HG03457 (cell line): Measurements from ENCODE around the gene GCM1.
"Not testable (repeated sequence)": the region's sequence is repeated elsewhere in the genome, so short reads cannot be mapped to it uniquely, and the experiment has no call there.

Experiments
- ATAC-seq: cut with Tn5 transposase; IDR thresholded peaks from one replicate; pipeline ENCODE4 v1.9.1; 2021; ENCODE audit warnings: moderate number of reproducible peaks; ENCODE audit not compliant: unreplicated experiment

Gene GCM1, protein sequence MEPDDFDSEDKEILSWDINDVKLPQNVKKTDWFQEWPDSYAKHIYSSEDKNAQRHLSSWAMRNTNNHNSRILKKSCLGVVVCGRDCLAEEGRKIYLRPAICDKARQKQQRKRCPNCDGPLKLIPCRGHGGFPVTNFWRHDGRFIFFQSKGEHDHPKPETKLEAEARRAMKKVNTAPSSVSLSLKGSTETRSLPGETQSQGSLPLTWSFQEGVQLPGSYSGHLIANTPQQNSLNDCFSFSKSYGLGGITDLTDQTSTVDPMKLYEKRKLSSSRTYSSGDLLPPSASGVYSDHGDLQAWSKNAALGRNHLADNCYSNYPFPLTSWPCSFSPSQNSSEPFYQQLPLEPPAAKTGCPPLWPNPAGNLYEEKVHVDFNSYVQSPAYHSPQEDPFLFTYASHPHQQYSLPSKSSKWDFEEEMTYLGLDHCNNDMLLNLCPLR

DNA sequence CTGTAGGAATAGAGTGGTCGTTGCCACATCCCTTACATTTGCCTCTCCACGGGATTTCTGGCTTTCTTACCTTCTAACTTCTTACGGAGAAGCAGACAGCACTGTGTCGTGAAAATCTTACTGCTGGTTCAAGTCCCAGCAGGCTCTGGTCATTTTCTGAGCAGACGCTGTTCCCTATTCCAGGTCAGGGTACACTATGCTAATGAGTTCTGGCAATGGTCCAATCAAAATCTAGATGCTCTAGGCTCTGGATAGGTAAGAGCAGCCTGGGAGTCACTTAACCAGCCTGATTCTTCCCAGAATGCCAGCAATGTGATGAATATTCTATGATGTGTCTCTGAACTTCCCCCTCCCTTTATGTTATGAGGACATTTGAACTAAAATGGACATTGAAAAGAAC is at the start of gene GCM1:
Gene GCM1 (minus strand): TSS at position 158 of the 400 bp plus-strand sequence. CDS start 3,209 bp downstream, outside the sequence.
- ATAC-seq: no peak

DNA sequence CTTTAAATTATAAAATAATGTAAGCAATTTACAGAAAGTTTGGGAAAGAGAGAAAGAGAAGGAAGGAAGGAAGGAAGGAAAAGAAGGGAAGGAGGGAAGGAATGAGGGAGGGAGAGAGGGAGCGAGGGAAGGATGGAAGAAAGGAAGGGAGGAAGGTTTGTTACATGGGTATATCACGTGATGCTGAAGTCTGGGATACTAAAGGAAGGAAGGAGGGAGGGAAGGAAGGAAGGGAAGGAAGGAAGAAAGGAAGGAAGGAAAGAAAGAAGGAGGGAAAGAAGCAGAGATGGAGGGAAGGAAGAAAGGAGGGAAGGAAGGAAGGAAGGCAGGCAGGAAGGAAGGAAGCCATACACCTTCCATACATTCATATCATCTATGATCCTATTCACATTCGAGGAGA is 48.9 kb upstream of the GCM1 start:
- ATAC-seq: no peak

DNA sequence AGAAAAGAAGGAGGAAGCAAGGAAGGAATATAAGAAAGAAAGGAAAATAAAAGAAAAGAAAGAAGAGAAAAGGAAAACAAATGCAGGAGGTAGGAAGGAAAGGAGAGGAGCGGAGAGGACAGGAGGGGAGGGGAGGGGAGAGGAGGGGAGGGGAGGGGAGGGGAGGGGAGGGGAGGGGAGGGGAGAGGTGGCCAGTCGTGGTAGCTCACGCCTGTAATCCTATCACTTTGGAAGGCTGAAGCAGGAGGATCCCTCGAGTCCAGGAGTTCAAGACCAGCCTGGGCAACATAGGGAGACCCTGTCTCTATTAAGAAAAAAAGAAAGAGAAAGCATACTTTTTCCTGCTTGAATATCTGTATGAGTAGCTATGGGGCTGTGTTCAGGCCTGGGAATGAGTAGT is 46.4 kb upstream of the GCM1 start:
- no peak for ATAC-seq

DNA sequence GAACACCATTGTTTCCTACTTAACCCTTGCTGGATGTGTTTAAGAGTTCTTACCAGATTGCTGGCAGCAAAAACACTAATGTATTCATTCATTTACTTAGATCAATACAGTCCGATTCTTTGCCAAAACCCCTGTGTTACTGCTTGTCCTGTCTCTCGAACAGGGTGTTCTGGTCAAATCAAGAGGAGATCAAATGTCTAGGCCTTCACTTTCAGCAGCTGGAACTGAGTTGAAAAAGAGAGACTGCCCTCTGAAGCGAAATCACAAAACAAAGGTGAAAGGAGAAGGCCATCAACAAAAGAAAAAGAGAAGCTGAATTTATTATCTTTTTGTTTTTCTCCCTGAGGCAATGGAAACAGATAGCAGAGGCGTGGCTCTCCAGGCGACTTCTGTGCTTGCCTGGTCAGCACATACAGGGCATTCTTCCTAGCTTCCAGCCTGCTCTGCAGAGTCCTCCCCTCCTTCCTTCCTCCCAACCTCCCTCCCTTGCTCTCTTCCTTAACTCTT is 44.1 kb upstream of the GCM1 start:
- ATAC-seq: no peak

DNA sequence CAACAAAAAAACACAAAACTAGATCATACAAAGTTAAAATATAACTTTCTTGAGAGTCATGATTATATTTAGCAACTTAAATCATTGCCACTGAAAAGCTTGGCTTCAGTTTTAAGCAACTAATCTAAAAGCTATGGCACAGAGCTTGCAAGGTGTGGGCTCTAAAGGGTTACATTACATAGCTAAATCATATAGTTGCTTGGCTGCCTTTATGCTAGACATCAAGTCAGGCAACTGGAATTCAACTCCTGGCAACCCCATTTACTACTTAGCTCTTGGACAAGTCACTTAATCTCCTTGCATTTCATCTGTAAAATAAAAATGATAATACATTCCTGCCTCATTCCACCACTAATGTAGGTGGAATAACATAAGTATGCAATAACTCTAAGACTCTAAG is 40.9 kb upstream of the GCM1 start:
- ATAC-seq: no peak

DNA sequence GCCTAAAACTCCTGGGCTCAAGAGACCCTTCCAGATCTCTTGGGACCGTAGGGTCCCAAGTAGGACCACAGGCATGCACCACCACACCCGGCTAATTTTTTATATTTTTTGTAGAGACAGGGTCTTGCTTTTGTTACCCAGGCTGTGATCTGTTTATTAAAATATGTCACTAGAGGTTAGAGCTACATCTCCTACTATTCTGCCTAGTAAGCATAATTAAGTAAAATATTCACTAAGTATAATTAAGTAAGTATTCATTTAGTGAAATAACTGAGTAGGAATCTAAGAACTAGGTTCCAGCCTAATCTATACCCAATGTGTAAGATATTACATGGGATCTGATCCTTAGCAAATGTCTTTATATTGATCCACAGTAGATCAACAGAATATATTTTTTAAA is 40.2 kb upstream of the GCM1 start:
- no peak for ATAC-seq

DNA sequence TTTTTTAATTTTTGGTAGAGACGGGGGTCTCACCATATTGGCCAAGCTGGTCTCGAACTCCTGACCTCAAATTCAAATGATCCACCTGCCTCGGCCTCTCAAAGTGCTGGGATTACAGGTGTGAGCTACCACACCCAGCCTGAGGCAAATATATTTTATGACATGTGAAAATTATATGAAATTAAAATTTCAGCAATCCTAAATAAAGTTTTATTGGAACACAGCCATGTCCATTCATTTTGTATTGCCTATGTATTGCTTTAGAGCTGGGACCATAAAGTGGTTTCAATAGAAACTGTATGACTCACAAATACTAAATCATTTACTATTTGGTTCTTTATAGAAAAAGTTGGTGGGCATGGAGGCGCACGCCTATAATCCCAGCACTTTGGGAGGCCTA is 32.0 kb upstream of the GCM1 start:
- no peak for ATAC-seq

DNA sequence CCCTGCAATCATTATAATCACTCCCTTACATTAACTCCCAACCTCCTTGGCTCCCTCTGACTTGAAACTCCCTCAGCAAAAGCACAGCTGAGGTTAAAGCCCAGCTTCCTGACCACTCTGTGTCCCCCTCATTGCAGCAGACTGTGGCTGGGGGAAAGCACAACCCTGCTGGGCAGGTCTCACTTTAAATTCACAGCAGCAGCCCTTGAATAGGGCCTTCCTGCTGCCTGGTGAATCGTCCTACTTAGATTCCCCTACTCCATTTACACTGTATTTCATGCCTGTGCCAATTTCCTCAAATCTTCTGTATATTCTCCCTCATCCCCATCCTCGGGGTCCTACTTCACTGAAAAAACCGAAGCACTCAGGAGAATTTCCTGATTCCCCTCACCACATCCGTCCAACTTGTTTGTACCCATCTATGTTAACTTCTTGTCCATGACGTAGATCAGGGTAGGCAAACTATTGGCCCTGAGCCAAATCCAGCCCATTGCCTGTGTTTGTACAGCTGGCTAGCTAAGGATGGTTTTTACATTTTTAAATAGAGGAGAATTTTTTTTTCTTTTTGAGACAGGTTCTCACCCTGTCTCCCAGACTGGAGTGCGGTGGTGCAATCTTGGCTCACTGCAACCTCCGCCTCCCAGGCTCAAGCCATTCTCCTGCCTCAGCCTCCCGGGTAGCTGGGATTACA is 31.5 kb upstream of the GCM1 start:
- ATAC-seq: no peak

DNA sequence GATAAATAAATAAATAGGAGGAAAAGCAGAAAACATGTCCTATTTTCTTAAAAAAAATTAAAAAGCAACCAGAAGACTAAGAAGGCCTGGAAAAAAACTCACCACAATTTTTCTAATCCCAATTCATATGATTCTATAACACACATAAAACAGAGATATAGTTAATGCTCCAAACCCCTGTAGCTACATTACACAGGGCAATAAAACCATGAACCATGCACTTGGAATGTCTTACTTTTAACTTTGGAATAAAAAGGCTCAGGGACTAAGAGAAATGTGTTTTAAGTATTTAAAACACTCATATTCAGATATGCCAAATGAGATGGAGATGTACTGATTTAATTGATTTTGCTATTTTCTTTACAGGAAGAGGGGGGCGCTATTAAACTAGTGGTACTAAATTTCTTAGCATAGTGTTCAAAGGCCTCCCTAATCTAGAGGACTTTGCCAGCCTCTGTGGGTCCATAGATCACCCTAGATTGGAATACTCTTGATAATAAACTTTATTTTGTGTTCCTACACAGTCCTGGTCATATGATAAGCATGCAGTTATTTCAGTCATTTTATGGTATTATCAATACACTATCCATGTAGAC is 30.3 kb upstream of the GCM1 start:
- no peak for ATAC-seq

DNA sequence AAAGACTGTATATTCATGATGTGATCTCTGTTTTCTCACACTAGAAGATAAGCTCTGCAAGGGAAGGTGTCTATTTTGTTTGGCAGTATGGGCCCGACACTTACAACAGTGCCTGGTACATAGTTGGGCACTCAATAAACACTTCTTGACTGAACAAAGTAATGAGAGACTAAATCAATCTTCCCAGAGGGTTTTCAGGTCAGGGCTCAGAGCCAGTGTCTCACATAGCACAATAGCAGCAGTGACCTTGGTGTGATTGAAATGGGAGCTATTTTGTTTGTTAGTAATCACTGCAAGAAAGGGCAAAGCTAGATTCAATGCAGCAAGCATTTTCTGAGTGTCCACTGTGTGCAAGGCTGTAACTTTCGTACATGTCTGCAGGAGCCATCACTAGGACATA is 26.4 kb upstream of the GCM1 start:
- ATAC-seq: no peak

DNA sequence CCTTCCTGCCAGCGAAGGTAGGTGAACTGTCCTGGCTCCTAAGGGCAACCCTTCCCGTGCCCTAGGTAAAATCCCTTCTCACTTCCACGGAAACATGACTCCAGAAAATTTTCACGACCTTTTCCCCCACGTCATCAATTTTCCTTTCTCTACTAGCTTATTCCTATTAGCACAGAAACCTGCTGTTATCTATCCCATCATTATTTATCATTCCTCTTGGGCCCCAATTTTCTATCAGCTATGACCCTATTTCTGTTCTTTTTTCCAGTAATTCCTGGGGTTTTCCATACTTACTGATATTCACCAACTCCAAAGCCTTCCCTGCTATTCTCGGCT is 23.8 kb upstream of the GCM1 start:
- ATAC-seq: no peak

DNA sequence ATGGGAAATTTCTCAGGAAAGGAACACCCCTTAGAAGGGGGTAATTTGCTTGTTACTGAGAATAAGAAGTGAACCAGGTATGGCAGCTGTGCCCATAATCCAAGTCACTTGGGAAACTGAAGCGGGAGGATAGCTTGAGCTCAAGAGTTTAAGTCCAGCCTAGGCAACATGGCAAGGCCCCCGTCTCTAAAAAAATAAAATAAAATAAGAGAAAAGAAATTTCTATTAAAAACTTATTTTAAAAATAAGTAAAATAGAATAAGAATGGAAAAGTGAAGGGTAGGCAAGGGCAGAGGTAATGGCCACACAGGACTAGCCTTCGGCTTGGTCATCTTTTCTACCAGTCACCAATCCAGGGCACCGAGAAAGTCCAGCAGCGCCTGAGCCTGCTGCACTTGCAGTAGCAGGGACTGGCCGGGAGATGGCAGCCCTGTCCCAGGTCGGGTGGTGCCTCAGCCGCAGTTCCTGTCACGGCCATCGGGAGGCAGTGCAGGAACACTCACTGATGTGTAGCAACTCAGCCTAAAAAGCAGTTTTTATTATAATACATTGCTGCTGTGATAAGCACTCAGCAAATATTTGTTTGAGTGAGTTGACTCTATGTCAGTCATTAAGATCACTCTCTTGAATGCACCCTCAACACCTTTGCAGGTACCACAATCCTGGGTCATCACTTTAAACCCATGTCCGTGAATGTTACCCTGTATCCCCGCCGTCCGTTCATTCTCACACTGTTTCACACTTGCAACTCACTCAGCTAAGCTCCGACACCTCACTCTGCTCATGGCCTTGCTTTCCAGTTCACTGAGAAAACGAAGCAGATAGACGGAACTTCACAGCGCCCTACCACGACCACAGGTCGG is 23.2 kb upstream of the GCM1 start:
- peak; percentile 69 for ATAC-seq

DNA sequence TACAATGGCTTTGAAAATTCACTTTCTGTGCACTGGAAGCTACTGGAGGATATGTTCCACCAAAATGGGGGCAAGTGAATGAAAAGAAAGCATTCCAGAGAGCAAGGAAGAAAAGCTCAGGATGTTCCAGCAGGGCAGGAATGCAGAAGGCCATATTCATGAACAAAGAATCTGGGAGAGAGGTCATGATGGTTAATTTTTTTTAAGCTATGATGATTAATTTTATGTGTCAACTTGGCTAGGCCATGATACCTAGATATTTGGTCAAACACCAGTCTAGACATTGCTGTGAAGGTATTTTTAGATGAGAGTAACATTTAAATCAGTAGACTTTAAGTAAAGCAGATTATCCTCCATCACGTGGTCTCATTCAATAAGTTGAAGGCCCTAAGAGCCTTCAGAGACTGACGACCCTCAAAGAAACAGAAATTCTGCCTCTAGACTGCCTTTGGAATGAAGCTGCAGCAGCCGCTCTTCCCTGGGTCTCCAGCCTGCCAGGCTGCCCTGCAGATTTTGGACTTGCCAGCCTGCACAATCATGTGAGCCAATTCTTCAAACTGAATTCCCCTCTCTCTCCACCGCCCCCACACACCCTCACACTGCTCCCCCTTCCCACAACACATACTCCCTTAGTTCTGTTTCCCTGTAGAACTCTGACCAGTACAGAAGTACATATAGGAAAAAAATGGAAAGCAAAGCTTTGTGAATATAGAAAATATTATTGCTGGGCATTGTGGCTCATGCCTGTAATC is 20.1 kb upstream of the GCM1 start:
- ATAC-seq: no peak

DNA sequence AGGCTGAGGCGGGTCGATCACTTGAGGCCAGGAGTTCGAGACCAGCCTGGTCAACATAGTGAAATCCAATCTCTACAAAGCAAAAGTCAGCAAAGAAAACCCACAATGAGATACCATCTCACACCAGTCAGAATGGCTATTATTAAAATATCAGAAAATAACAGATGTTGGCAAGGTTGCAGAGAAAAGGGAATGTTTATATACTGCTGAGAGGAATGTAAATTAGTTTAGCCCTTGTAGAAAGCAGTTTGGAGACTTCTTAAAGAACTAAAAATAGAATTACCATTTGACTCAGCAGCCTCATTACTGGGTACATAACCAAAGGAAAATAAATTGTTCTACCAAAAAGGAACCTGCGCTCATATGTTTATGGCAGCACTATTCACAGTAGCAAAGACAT is 16.7 kb upstream of the GCM1 start:
- no peak for ATAC-seq

DNA sequence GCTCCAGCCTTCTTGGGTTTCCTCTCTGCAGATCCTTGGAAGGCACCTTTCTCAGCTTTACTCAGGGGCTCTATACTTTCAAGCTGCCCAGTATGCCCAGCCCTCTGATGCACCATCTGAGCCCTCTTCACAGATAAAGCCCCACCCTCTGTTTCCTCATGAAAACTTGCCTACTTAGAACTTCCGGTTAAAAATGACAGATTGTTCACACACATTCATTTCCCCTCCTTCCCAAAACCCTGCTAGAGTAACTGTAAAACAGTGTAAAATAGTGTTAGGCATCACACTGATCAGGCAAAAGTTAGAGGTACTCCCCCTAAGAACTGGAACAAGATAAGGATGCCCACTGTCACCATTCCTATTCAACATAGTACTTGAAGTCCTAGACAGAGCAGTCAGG is 14.0 kb upstream of the GCM1 start:
- no peak for ATAC-seq

DNA sequence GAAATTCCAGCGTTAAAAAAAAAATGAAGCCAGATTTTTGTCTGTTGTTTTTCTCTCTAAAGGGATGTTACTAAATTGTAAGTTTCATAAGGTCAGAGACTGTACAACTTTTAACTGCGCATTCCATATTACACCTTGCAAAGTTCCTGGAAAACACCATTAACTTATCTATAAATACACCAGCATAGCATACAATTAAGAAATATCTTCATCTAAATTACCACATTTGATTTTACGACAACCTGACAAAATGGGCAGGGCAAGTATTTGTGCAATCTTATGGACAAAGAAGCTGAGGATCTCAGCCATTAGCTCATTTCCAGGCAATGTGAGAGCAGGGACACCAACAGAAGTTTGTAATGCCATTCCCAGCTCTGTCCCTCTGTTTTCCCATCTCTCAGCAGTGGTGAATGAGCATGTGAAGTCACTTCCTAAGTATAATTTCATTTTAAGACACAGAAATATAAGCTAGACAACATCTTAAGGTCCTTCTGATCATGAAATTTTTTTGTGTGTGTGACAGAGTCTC is 12.9 kb upstream of the GCM1 start:
- no peak for ATAC-seq

DNA sequence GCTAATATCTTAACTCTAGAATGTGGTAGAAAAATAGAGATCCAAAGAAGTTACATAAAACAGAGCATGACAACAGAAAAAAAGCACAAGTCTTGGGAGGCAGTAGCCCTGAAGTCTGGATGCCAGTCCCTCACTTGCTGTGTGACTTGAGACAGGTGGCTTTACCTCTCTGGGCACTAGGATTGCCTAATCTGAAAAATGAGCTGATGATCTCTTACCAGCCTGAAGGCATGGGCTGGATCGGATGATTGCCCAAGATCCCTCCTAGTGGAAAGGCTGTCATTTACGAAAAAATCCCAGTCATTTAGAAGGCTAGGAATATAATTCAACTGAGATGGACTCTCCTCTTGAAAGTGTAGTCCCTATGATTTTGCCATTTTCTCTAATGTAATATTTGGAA is 10.9 kb upstream of the GCM1 start:
- ATAC-seq: no peak

DNA sequence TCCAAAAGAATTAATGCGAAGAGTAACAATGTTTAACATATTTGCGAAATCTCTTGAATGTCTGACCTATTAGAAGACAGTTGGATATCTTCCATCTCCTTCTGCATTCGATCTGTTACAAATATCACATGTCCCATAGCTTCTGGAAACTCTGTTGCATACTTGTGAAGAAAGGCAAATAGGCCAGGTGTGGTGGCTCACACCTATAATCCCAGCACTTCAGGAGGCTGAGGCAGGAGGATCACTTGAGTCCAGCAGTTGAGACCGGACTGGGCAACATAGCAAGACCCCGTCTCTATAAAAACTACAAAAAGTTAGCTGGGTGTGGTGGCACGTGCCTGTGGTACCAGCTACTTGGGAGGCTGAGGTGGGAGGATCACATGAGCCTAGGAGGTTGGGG is 9.4 kb upstream of the GCM1 start:
- not testable (repeated sequence) for ATAC-seq

DNA sequence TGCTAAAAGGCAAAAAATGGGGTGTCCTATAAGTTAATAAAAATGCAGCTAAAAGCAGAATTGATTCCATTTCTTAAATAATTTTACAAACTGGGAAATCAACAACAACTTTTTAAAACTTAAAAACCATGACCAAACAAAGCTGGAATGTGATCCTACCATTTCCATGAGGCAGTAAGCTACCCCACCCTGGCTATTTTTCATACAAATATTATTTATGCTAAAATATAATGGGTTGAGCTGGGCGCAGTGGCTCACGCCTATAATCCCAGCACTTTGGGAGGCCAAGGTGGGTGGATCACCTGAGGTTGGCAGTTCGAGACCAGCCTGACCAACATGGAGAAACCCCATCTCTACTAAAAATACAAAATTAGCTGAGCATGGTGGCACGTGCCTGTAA is 6.6 kb upstream of the GCM1 start:
- ATAC-seq: not testable (repeated sequence)

DNA sequence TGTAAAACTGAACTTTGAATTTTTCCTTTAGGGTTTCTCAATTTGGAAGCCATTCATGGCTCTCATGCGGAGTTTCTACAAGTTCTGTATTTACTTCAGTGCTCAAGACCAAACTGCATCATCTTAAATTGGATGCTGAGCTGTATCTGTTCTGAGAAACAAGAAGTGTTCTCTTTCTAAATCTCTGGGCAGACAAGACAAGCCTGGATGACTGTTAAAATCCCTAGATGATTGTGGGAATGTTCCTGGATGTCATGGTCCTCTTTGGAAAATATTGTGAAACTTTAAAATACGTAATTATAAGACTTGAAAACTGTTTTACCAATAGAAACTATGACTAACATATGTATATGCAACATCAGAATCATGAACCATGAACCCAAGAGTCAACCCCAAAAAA is 6.2 kb upstream of the GCM1 start:
- ATAC-seq: no peak
